IMR-90 (cell line): Measurements from ENCODE around the gene CD274. TPM values are rescaled to one million over a fixed set of nuclear protein-coding genes. Genes with fewer than 3 reads are reported as not detected.

ENCODE experiments used
- ATAC-seq: fragments of 200-7000 bp; cut with Tn5 transposase; 2 replicates; pipeline ENCODE4 v1.9.1; 2020; ENCODE audit warnings: low read depth, mild to moderate bottlenecking, moderate library complexity
- BruUV-seq: library from RNA; stranded (reverse); fragments of 400-500 nt; replicated peaks from 2 replicates; lab custom pipeline; 2021; lab: Mats Ljungman, UMichigan
- CTCF ChIA-PET: fragments of 300-600 bp; formaldehyde crosslinking; extraction: SDS; loops from one replicate; lab custom pipeline; 2021; ENCODE audit warnings: antibody characterized with exemption; lab: Yijun Ruan, JAX
- POLR2A ChIA-PET: fragments of 300-600 bp; sonication (Branson Sonifier 250); formaldehyde crosslinking; loops from one replicate; lab custom pipeline; 2022; ENCODE audit warnings: antibody characterized with exemption; ENCODE audit not compliant: unreplicated experiment; lab: Charles Lee
- DNase-seq: peaks from one replicate; pipeline ENCODE4 v3.0.0; 2013
- H2AFZ ChIP-seq: replicated peaks from 2 replicates; pipeline ENCODE3; 2013; ENCODE audit warnings: low read length, mild to moderate bottlenecking; ENCODE audit not compliant: poor library complexity
- H2AK5ac ChIP-seq: 2 replicates; pipeline ENCODE4 v1.6.1; 2013; ENCODE audit warnings: low read depth, low read length, inconsistent platforms
- H2AK9ac ChIP-seq: replicated peaks from 2 replicates; pipeline ENCODE3; 2013; ENCODE audit warnings: mild to moderate bottlenecking, low read depth, low read length, moderate library complexity; ENCODE audit not compliant: poor library complexity
- H2BK120ac ChIP-seq: 2 replicates; pipeline ENCODE4 v1.6.1; 2013; ENCODE audit warnings: low read depth, low read length, inconsistent platforms
- H2BK15ac ChIP-seq: 3 replicates; pipeline ENCODE4 v1.6.1; 2013; ENCODE audit warnings: low read depth, low read length, inconsistent platforms
- H2BK20ac ChIP-seq: 2 replicates; pipeline ENCODE4 v1.6.1; 2013; ENCODE audit warnings: low read depth, mild to moderate bottlenecking, inconsistent platforms, low read length, moderate library complexity
- H2BK5ac ChIP-seq: 2 replicates; pipeline ENCODE4 v1.6.1; 2013; ENCODE audit warnings: mild to moderate bottlenecking, low read depth, low read length, inconsistent platforms; ENCODE audit not compliant: poor library complexity, severe bottlenecking
- H3K14ac ChIP-seq: replicated peaks from 2 replicates; pipeline ENCODE4 v1.6.1; 2013; ENCODE audit warnings: low read depth, low read length, inconsistent platforms
- H3K18ac ChIP-seq: 2 replicates; pipeline ENCODE4 v1.6.1; 2013; ENCODE audit warnings: low read depth, low read length, control low read depth
- H3K23ac ChIP-seq: 2 replicates; pipeline ENCODE4 v1.6.1; 2013; ENCODE audit warnings: low read depth, low read length, inconsistent platforms
- H3K27ac ChIP-seq: 2 replicates; pipeline ENCODE4 v1.5.1; 2013; ENCODE audit warnings: mild to moderate bottlenecking, control low read depth, low read length; ENCODE audit not compliant: insufficient read depth
- H3K27me3 ChIP-seq: 2 replicates; pipeline ENCODE4 v1.6.1; 2013; ENCODE audit warnings: low read length; ENCODE audit not compliant: control insufficient read depth, insufficient read depth
- H3K36me3 ChIP-seq: 2 replicates; pipeline ENCODE4 v1.6.1; 2013; ENCODE audit warnings: low read length, mixed read lengths; ENCODE audit not compliant: control insufficient read depth, insufficient read depth
- H3K4ac ChIP-seq: 2 replicates; pipeline ENCODE4 v1.6.1; 2013; ENCODE audit warnings: low read depth, low read length, inconsistent platforms
- H3K4me1 ChIP-seq: 2 replicates; pipeline ENCODE4 v1.6.1; 2013; ENCODE audit warnings: low read length, mixed read lengths; ENCODE audit not compliant: control insufficient read depth, insufficient read depth
- H3K4me2 ChIP-seq: 2 replicates; pipeline ENCODE4 v1.6.1; 2013; ENCODE audit warnings: low read depth, mild to moderate bottlenecking, control low read depth, low read length, moderate library complexity
- H3K4me3 ChIP-seq: 2 replicates; pipeline ENCODE4 v1.5.1; 2013; ENCODE audit warnings: low read depth, mild to moderate bottlenecking, control low read depth, low read length, moderate library complexity; ENCODE audit not compliant: insufficient read depth
- H3K56ac ChIP-seq: 2 replicates; pipeline ENCODE4 v1.6.1; 2013; ENCODE audit warnings: low read length, inconsistent platforms; ENCODE audit not compliant: insufficient read depth; ENCODE audit errors: extremely low read depth
- H3K79me1 ChIP-seq, 2 experiments: 2 replicates each; pipeline ENCODE4 v1.6.1; 2013; ENCODE audit warnings: low read length in 2 of 2, inconsistent platforms in 1 of 2, low read depth in 1 of 2
- H3K9ac ChIP-seq: 2 replicates; pipeline ENCODE4 v1.6.1; 2013; ENCODE audit warnings: low read depth, low read length, control low read depth
- H3K9me1 ChIP-seq: 2 replicates; pipeline ENCODE4 v1.6.1; 2013; ENCODE audit warnings: low read length, inconsistent platforms; ENCODE audit not compliant: insufficient read depth
- H3K9me3 ChIP-seq: 2 replicates; pipeline ENCODE4 v1.6.1; 2013; ENCODE audit warnings: low read length; ENCODE audit not compliant: control insufficient read depth, insufficient read depth
- H4K20me1 ChIP-seq: 2 replicates; pipeline ENCODE4 v1.6.1; 2013; ENCODE audit warnings: low read length, inconsistent platforms; ENCODE audit not compliant: insufficient read depth
- H4K5ac ChIP-seq: 2 replicates; pipeline ENCODE4 v1.6.1; 2013; ENCODE audit warnings: mild to moderate bottlenecking, low read depth, low read length, control low read depth
- H4K8ac ChIP-seq, 2 experiments: 2 replicates each; pipeline ENCODE4 v1.6.1; 2013; ENCODE audit warnings: low read depth in 2 of 2, low read length in 2 of 2, control low read depth in 1 of 2, inconsistent platforms in 1 of 2
- H4K91ac ChIP-seq: 2 replicates; pipeline ENCODE4 v1.6.1; 2013; ENCODE audit warnings: low read depth, low read length, inconsistent platforms; ENCODE audit not compliant: insufficient read depth
- BHLHE40 ChIP-seq: fragments of 150-350 bp; IDR thresholded peaks from 2 replicates; pipeline ENCODE4 v1.6.1; 2016; ENCODE audit warnings: mild to moderate bottlenecking, low read depth, low read length
- CEBPB ChIP-seq: IDR thresholded peaks from 2 replicates; pipeline ENCODE4 v1.6.1; 2012; ENCODE audit warnings: low read depth, low read length, improper control_type of control experiment
- CHD1 ChIP-seq: IDR thresholded peaks from 2 replicates; pipeline ENCODE4 v1.6.1; 2012; ENCODE audit warnings: low read depth, low read length, improper control_type of control experiment
- ELK1 ChIP-seq: fragments of 150-350 bp; IDR thresholded peaks from 2 replicates; pipeline ENCODE4 v1.6.1; 2016; ENCODE audit warnings: low read depth, mild to moderate bottlenecking, low read length, moderate library complexity, borderline replicate concordance
- FOS ChIP-seq: fragments of 150-350 bp; IDR thresholded peaks from 2 replicates; pipeline ENCODE4 v1.6.1; 2016; ENCODE audit warnings: low read depth, low read length
- MAFK ChIP-seq: IDR thresholded peaks from 2 replicates; pipeline ENCODE4 v1.6.1; 2012; ENCODE audit warnings: low read depth, low read length, improper control_type of control experiment
- MAZ ChIP-seq: IDR thresholded peaks from 2 replicates; pipeline ENCODE4 v1.6.1; 2012; ENCODE audit warnings: low read depth, mild to moderate bottlenecking, low read length, improper control_type of control experiment, moderate library complexity, borderline replicate concordance
- MXI1 ChIP-seq: IDR thresholded peaks from 2 replicates; pipeline ENCODE4 v1.6.1; 2012; ENCODE audit warnings: low read depth, mild to moderate bottlenecking, low read length, moderate library complexity, borderline replicate concordance
- NFE2L2 ChIP-seq: fragments of 150-350 bp; IDR thresholded peaks from 2 replicates; pipeline ENCODE4 v1.6.1; 2016; ENCODE audit warnings: low read depth, mild to moderate bottlenecking, low read length
- POLR2A ChIP-seq: IDR thresholded peaks from 2 replicates; pipeline ENCODE4 v1.6.1; 2012; ENCODE audit warnings: mild to moderate bottlenecking, low read depth, low read length
- RAD21 ChIP-seq: IDR thresholded peaks from 2 replicates; pipeline ENCODE4 v1.6.1; 2012; ENCODE audit warnings: low read length, improper control_type of control experiment
- RCOR1 ChIP-seq: IDR thresholded peaks from 2 replicates; pipeline ENCODE4 v1.6.1; 2012; ENCODE audit warnings: mild to moderate bottlenecking, low read length, improper control_type of control experiment; ENCODE audit not compliant: insufficient replicate concordance
- RFX5 ChIP-seq: IDR thresholded peaks from 2 replicates; pipeline ENCODE4 v1.8.0; 2012; ENCODE audit warnings: low read depth, mild to moderate bottlenecking, low read length, moderate library complexity
- SMC3 ChIP-seq: fragments of 150-350 bp; IDR thresholded peaks from 2 replicates; pipeline ENCODE4 v1.6.1; 2016; ENCODE audit warnings: low read depth, mild to moderate bottlenecking, antibody characterized with exemption, low read length, moderate library complexity
- USF2 ChIP-seq: fragments of 150-350 bp; IDR thresholded peaks from 2 replicates; pipeline ENCODE4 v1.6.1; 2017; ENCODE audit warnings: mild to moderate bottlenecking, antibody characterized with exemption, low read length, low read depth
- WGBS, 2 experiments: methylation state at CpG; one replicate each; pipeline versions ENCODE4 v1.1.5 to v1.1.7; 2013; ENCODE audit warnings: missing lambda C conversion rate in 2 of 2; ENCODE audit not compliant: insufficient read length in 1 of 2; ENCODE audit errors: extremely low coverage in 2 of 2; 5-methylcytosine and 5-hydroxymethylcytosine counted together
- dilution Hi-C: fragments of 300-500 bp; cut with HindIII; formaldehyde crosslinking; loops from one replicate; pipeline ENCODE4 v1.14.3; 2018; ENCODE audit warnings: low sequenced_read_pairs; ENCODE audit not compliant: unreplicated experiment
- in situ Hi-C: fragments of 300-500 bp; cut with MboI; formaldehyde crosslinking; loops from 3 replicates; pipeline ENCODE4 v1.14.3; 2019; ENCODE audit warnings: low sequenced_read_pairs, inconsistent platforms, mixed read lengths
- intact Hi-C: fragments of 100-400 bp; cut with micrococcal nuclease; formaldehyde crosslinking; loops from 2 replicates; pipeline ENCODE4 v1.10.0; 2022
- polyA plus RNA-seq, 3 experiments: library from polyadenylated mRNA; depleted of rRNA; stranded (reverse); fragments of >200 nt; gene quantifications; 2 replicates each; pipeline ENCODE4 v1.2.3, GENCODE V29; 2012; ENCODE audit warnings: low replicate concordance in 1 of 3
- total RNA-seq: library from RNA; depleted of rRNA; stranded (reverse); fragments of >200 nt; gene quantifications from 2 replicates; pipeline ENCODE4 v1.2.3, GENCODE V29; 2012
- TF ChIP-seq, protein P1 (sequence below): conservative IDR thresholded peaks from 2 replicates; pipeline ENCODE4 v1.5.1; 2012; ENCODE audit warnings: mild to moderate bottlenecking, low read depth, low read length, improper control_type of control experiment

CD274 gene
- total and polyA plus RNA-seq, 2 of the 4 experiments (the other 2 are of a cell fraction) = 17.4 to 19.4 TPM

DNA sequence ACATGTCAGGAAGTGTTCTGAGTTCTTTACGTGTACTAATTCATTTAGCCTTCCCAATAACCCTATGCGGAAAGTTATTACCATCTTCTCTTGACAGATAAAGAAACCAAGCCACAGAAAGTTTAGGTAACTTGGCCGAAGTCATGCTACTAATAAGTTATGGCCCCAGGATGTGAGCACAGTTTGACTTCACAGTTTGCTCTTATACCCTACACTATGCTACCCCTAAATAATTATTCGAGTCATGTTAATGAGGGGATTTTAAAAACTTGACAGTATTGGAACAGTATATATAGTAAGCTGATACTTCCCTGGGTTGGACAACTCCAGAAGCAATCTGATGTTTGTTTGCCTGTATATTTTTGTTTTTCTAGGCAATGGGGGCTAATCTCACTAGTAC lies 30.6 kb downstream of the CD274 start:
- Histone ChIP-seq H3K14ac (no peak overlapping the region), H3K4ac (no peak overlapping the region), H2BK120ac (no peak overlapping the region), H4K5ac (no peak overlapping the region), H2BK20ac (no peak overlapping the region), H4K8ac (no peak overlapping the region), H3K36me3 (no peaks in the 10 kb centered on the region), H3K9me3 (no peaks in the 10 kb centered on the region), H2AK9ac (no peak overlapping the region), H3K4me3 (no peak overlapping the region), H3K18ac (no peak overlapping the region), H3K4me1 (no peaks in the 10 kb centered on the region), H2BK5ac (no peak overlapping the region), H2AFZ (no peak overlapping the region), H3K27ac (no peak overlapping the region), H3K79me1 (no peaks in the 10 kb centered on the region), H2AK5ac (no peak overlapping the region), H3K27me3 (no peaks in the 10 kb centered on the region), H4K20me1 (no peaks in the 10 kb centered on the region), H3K9me1 (no peaks in the 10 kb centered on the region; the same call in 1 of the 2 replicates), H3K4me2 (no peak overlapping the region), H3K23ac (no peak overlapping the region), H2BK15ac (no peak overlapping the region), H3K9ac (no peak overlapping the region), H3K56ac (no peak overlapping the region), H4K91ac (no peak overlapping the region)
- dilution Hi-C loops (no loop called here), in situ Hi-C loops (no loop called here), intact Hi-C loops (no loop called here)
- TF ChIP-seq, protein P1, sequence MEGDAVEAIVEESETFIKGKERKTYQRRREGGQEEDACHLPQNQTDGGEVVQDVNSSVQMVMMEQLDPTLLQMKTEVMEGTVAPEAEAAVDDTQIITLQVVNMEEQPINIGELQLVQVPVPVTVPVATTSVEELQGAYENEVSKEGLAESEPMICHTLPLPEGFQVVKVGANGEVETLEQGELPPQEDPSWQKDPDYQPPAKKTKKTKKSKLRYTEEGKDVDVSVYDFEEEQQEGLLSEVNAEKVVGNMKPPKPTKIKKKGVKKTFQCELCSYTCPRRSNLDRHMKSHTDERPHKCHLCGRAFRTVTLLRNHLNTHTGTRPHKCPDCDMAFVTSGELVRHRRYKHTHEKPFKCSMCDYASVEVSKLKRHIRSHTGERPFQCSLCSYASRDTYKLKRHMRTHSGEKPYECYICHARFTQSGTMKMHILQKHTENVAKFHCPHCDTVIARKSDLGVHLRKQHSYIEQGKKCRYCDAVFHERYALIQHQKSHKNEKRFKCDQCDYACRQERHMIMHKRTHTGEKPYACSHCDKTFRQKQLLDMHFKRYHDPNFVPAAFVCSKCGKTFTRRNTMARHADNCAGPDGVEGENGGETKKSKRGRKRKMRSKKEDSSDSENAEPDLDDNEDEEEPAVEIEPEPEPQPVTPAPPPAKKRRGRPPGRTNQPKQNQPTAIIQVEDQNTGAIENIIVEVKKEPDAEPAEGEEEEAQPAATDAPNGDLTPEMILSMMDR = no peak
- TF ChIP-seq SMC3 (no peak), NFE2L2 (no peak), ELK1 (no peak), MAZ (no peak), CHD1 (no peak), FOS (no peak), MXI1 (no peak), CEBPB (no peak), POLR2A (no peak), RAD21 (no peak), RFX5 (no peak), BHLHE40 (no peak), MAFK (no peak), USF2 (no peak), RCOR1 (no peak)
- ChIA-PET CTCF (interaction anchor here (0.9 to 1.1 kb wide), 2 partner anchors 109 to 352 kb away, joined by 3 read pairs; partner anchors contain the start of gene ERMP1), POLR2A (no interaction called here)
- BruUV-seq = no TSS peak
- DNase-seq (no peak), ATAC-seq (no peak)
- no CpG with 5 or more reads among the region's 4 CpGs for WGBS, 2 experiments
